ENCODE data around the gene PRG3.
A peak's percentile ranks its signal among the peaks of the same experiment; 100 is the strongest.
"Not testable (repeated sequence)": the region's sequence is repeated elsewhere in the genome, so short reads cannot be mapped to it uniquely, and the experiment has no call there.

PRG3 gene

DNA sequence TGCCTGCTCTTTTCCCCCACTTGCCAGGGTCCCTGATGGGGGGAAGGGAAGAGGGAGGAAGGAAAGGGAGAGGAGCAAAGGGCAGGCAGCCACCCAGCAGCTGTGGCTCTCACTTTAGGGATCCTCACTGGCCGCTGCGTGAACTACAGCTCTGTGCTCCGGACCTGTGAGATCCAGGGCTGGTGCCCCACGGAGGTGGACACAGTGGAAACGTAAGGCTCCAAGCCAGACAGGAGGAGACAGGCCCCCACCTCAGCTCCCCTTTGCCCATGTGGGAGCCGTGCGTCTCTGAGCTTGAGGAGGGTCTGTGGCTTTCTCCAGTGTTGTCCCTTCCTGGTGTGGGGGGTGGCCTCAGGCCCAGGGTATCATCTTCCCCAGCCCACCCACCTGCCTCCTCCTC lies 32.9 kb downstream of the PRG3 start:
- Histone ChIP-seq H3K4me3 (ENCODE audit: extremely low read depth, insufficient read depth, low read length, poor library complexity, severe bottlenecking) (no peak overlapping the region), H3K36me3 (ENCODE audit: control insufficient read depth, insufficient read depth, low read length) (no peaks in the 10 kb centered on the region), H3K9me3 (ENCODE audit: control insufficient read depth, low read length) (no peaks in the 10 kb centered on the region), H3K4me1 (ENCODE audit: control insufficient read depth, insufficient read depth, low read length, poor library complexity, severe bottlenecking) (no peaks in the 10 kb centered on the region), H3K27ac (ENCODE audit: low read depth, low read length, severe bottlenecking) (no peak overlapping the region)
- 70 to 78% methylated on average over 7 of the region's 7 CpGs for WGBS, 2 experiments (ENCODE audit: insufficient coverage in 2 of 2)

GRCh38 chr11:57347336-57347735 lies 33.6 kb downstream of the PRG3 start:
- no peaks in the 10 kb centered on the region for H3K9me3 ChIP-seq (ENCODE audit: control insufficient read depth, low read length)
- no peaks in the 10 kb centered on the region for H3K4me1 ChIP-seq (ENCODE audit: control insufficient read depth, insufficient read depth, low read length, poor library complexity, severe bottlenecking)
- H3K4me3 ChIP-seq (ENCODE audit: extremely low read depth, insufficient read depth, low read length, poor library complexity, severe bottlenecking), result no peak overlapping the region
- 89% methylated on average over 9 of the region's 9 CpGs; no CpG with 5 or more reads in 1 of the 2 experiments for WGBS, 2 experiments (ENCODE audit: insufficient coverage in 2 of 2)
- H3K36me3 ChIP-seq (ENCODE audit: control insufficient read depth, insufficient read depth, low read length), result no peaks in the 10 kb centered on the region
- no peak overlapping the region for H3K27ac ChIP-seq (ENCODE audit: low read depth, low read length, severe bottlenecking)

- Histone ChIP-seq H3K4me3 (ENCODE audit: extremely low read depth, insufficient read depth, low read length, poor library complexity, severe bottlenecking) (no peak overlapping the region), H3K4me1 (ENCODE audit: control insufficient read depth, insufficient read depth, low read length, poor library complexity, severe bottlenecking) (no peaks in the 10 kb centered on the region), H3K27ac (ENCODE audit: low read depth, low read length, severe bottlenecking) (no peak overlapping the region), H3K36me3 (ENCODE audit: control insufficient read depth, insufficient read depth, low read length) (no peaks in the 10 kb centered on the region), H3K9me3 (ENCODE audit: control insufficient read depth, low read length) (no peaks in the 10 kb centered on the region)
- 25 to 37% methylated on average over 6 to 8 of the region's 11 CpGs for WGBS, 2 experiments (ENCODE audit: insufficient coverage in 2 of 2)
Measured at GRCh38 chr11:57345555-57346211, 35.3 kb downstream of the PRG3 start.

DNA sequence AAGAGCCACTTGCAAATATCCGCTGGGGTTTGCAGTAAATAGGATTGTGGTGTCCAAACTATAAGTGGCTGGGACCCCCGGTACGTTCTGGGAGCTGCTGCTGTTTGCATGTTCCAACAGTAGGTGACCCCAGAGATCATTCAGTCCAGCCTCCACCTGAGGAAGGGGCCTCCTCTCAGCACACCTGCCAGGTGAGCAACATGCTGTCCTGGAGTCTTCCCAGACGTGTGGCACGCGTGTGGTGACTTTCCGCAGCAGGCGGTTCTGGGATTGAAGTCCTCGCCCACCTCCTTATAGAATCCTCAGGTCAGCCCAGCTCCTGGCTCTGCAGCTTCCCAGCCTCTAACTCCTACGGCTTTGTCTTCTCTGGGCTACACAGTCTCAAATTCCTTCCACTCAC lies 36.1 kb downstream of the PRG3 start:
- H3K4me3 ChIP-seq (ENCODE audit: extremely low read depth, insufficient read depth, low read length, poor library complexity, severe bottlenecking), result no peak overlapping the region
- no peaks in the 10 kb centered on the region for H3K4me1 ChIP-seq (ENCODE audit: control insufficient read depth, insufficient read depth, low read length, poor library complexity, severe bottlenecking)
- H3K9me3 ChIP-seq (ENCODE audit: control insufficient read depth, low read length), result no peaks in the 10 kb centered on the region
- no peaks in the 10 kb centered on the region for H3K36me3 ChIP-seq (ENCODE audit: control insufficient read depth, insufficient read depth, low read length)
- WGBS, 2 experiments (ENCODE audit: insufficient coverage in 2 of 2), result 89 to 95% methylated on average over 6 to 9 of the region's 10 CpGs
- H3K27ac ChIP-seq (ENCODE audit: low read depth, low read length, severe bottlenecking), result no peak overlapping the region

- 88 to 89% methylated on average over 3 to 4 of the region's 7 CpGs for WGBS, 2 experiments (ENCODE audit: insufficient coverage in 2 of 2)
- Histone ChIP-seq H3K27ac (ENCODE audit: low read depth, low read length, severe bottlenecking) (no peak overlapping the region), H3K4me1 (ENCODE audit: control insufficient read depth, insufficient read depth, low read length, poor library complexity, severe bottlenecking) (no peaks in the 10 kb centered on the region)
Measured at GRCh38 chr11:57343825-57344224, 37.1 kb downstream of the PRG3 start.

GRCh38 chr11:57342702-57343101 lies 38.2 kb downstream of the PRG3 start:
- no peaks in the 10 kb centered on the region for H3K4me1 ChIP-seq (ENCODE audit: control insufficient read depth, insufficient read depth, low read length, poor library complexity, severe bottlenecking)
- no peak overlapping the region for H3K4me3 ChIP-seq (ENCODE audit: extremely low read depth, insufficient read depth, low read length, poor library complexity, severe bottlenecking)
- H3K9me3 ChIP-seq (ENCODE audit: control insufficient read depth, low read length), result no peaks in the 10 kb centered on the region
- H3K27ac ChIP-seq (ENCODE audit: low read depth, low read length, severe bottlenecking), result no peak overlapping the region
- WGBS, 2 experiments (ENCODE audit: insufficient coverage in 2 of 2), result 71 to 82% methylated on average over 6 to 10 of the region's 11 CpGs
- H3K36me3 ChIP-seq (ENCODE audit: control insufficient read depth, insufficient read depth, low read length), result no peaks in the 10 kb centered on the region

More at GRCh38 chr11:57343825-57344224, 37.1 kb downstream of the PRG3 start:
- Histone ChIP-seq H3K36me3 (ENCODE audit: control insufficient read depth, insufficient read depth, low read length) (no peaks in the 10 kb centered on the region), H3K9me3 (ENCODE audit: control insufficient read depth, low read length) (no peaks in the 10 kb centered on the region), H3K4me3 (ENCODE audit: extremely low read depth, insufficient read depth, low read length, poor library complexity, severe bottlenecking) (no peak overlapping the region)

DNA sequence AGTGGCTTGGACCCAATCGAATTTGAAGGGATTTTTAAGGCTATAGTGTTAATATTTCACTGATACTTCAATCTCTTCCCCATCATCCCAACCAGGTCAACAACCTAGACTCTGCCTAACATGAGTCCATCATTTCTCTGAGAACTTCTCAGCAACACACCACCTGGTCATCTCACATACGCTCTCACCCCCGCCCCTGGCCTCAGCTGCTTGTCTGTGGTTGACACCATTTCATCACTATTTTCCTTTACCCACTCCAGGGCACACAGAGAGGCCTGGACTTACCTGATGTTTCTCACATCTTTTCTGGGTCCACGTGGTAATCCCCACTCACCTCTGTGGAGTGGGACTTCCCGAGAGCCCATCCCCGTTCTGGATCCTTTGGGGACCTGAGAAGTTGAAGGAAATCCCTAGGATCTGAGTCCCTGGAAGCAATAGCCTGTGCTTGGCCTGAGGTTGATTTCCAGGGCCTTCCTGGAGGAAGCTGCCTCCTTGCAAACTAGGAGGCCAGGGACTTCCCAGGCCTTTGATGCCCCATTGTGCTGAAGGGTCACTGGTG lies 39.6 kb downstream of the PRG3 start:
- Histone ChIP-seq H3K27ac (ENCODE audit: low read depth, low read length, severe bottlenecking) (no peak overlapping the region), H3K36me3 (ENCODE audit: control insufficient read depth, insufficient read depth, low read length) (no peaks in the 10 kb centered on the region), H3K4me1 (ENCODE audit: control insufficient read depth, insufficient read depth, low read length, poor library complexity, severe bottlenecking) (no peaks in the 10 kb centered on the region), H3K9me3 (ENCODE audit: control insufficient read depth, low read length) (no peaks in the 10 kb centered on the region), H3K4me3 (ENCODE audit: extremely low read depth, insufficient read depth, low read length, poor library complexity, severe bottlenecking) (no peak overlapping the region)
- WGBS, 2 experiments (ENCODE audit: insufficient coverage in 2 of 2), result 89 to 96% methylated on average over 5 of the region's 6 CpGs

DNA sequence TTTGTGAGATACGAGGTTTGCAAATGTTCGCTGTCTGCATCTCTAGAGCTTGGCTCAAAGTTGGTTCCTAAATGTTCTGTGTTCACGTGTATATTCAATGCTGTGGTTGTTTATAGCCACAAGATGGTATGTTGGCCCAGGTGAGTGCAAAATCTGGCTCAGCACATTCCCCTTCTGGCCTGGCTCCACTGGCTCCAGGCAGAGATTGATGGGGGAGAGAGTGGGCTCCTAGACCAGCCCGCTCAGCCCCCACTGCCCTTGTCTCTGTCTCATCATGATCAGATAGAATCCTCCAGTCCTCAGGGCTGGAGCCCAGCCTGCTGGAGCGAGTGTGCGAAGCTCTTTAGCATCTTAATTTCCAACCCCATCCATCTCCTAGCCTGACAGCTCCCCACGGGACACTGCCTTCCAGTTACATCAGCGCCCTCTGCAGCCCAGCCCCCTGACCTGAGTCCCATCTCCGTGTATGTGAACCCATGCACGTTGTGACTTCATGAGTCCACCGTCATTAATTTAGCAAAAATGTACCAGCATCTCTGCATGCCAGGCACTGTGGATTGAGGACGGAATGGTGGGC lies 40.8 kb downstream of the PRG3 start:
- H3K4me1 ChIP-seq (ENCODE audit: control insufficient read depth, insufficient read depth, low read length, poor library complexity, severe bottlenecking), result no peaks in the 10 kb centered on the region
- WGBS, 2 experiments (ENCODE audit: insufficient coverage in 2 of 2), result 34 to 41% methylated on average over 9 to 12 of the region's 12 CpGs
- H3K27ac ChIP-seq (ENCODE audit: low read depth, low read length, severe bottlenecking), result peak overlapping the region; percentile 41
- H3K4me3 ChIP-seq (ENCODE audit: extremely low read depth, insufficient read depth, low read length, poor library complexity, severe bottlenecking), result no peak overlapping the region
- H3K36me3 ChIP-seq (ENCODE audit: control insufficient read depth, insufficient read depth, low read length), result no peaks in the 10 kb centered on the region
- H3K9me3 ChIP-seq (ENCODE audit: control insufficient read depth, low read length), result no peaks in the 10 kb centered on the region

DNA sequence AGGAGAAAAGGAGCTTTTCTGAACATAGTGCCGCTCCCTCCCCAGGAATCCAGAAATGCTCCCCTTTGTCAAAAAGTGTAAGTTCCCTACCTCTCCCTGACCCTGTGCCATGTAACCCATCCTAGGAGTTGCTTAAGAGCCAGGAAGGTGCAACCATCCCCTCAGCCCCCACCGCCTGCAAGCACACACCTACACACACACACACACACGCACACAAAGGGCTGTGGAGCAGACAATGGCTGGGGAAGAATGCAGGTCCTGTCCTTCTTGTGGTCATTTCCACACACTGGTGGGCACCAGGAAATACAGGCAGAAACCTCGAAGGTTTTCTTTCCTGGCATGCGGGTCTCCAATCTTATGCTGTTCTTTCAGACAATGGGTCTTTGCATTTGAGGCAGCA lies 41.6 kb downstream of the PRG3 start:
- H3K9me3 ChIP-seq (ENCODE audit: control insufficient read depth, low read length), result no peaks in the 10 kb centered on the region
- H3K4me1 ChIP-seq (ENCODE audit: control insufficient read depth, insufficient read depth, low read length, poor library complexity, severe bottlenecking), result no peaks in the 10 kb centered on the region
- peaks cover 1% of the 10 kb centered on the region for H3K36me3 ChIP-seq (ENCODE audit: control insufficient read depth, insufficient read depth, low read length)
- H3K27ac ChIP-seq (ENCODE audit: low read depth, low read length, severe bottlenecking), result peak overlapping the region; percentile 41
- no peak overlapping the region for H3K4me3 ChIP-seq (ENCODE audit: extremely low read depth, insufficient read depth, low read length, poor library complexity, severe bottlenecking)
- WGBS, 2 experiments (ENCODE audit: insufficient coverage in 2 of 2), result 86 to 94% methylated on average over 2 to 4 of the region's 5 CpGs

DNA sequence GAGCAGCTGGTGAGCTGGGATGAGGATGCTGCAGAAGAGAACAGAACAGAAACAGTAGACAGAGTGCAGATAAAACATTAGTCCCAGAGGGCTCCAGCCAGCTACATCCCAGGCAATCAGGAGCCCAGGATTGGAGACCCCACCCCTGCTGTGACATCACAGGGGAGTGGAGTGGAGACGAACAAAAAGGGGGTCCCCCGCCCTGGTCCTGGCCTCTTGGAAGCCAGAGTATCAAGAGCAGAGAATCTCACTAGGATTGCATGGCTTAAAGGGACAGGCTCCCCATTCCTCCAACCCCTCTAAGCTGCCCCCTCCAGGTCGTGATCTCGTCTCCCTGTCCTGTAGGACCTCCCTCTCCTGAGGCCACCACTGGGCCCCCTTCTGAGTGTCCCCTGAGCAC lies 42.8 kb downstream of the PRG3 start, which contains the start of gene P2RX3:
TSS of gene P2RX3 (plus strand) at position 211 of the 400 bp plus-strand sequence. CDS start 199 bp downstream, outside the sequence.
- Histone ChIP-seq H3K9me3 (ENCODE audit: control insufficient read depth, low read length) (no peaks in the 10 kb centered on the region), H3K27ac (ENCODE audit: low read depth, low read length, severe bottlenecking) (no peak within 1 kb of the TSS), H3K4me1 (ENCODE audit: control insufficient read depth, insufficient read depth, low read length, poor library complexity, severe bottlenecking) (no peaks in the 10 kb centered on the region), H3K36me3 (ENCODE audit: control insufficient read depth, insufficient read depth, low read length) (peaks cover 13% of the 10 kb centered on the region), H3K4me3 (ENCODE audit: extremely low read depth, insufficient read depth, low read length, poor library complexity, severe bottlenecking) (no peak within 1 kb of the TSS)
- 61 to 73% methylated on average over 2 to 4 of the region's 4 CpGs for WGBS, 2 experiments (ENCODE audit: insufficient coverage in 2 of 2)

DNA sequence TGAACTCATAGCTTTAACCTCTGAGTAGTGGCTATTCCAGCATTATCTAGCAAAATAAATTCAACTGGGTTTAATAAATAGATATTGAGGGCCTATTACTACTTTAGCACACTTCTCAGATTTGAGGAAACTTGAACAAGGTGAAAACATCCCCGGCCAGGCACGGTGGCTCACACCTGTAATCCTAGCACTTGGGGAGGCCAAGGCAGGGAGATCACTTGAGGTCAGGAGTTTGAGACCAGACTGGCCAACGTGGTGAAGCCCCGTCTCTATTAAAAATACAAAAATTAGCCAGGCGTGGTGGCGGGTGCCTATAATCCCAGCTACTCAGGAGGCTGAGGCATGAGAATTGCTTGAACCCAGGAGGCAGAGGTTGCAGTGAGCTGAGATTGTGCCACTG lies 44.1 kb downstream of the PRG3 start:
- not testable (repeated sequence) for H3K27ac ChIP-seq (ENCODE audit: low read depth, low read length, severe bottlenecking); H3K4me1 ChIP-seq (ENCODE audit: control insufficient read depth, insufficient read depth, low read length, poor library complexity, severe bottlenecking); H3K9me3 ChIP-seq (ENCODE audit: control insufficient read depth, low read length); H3K4me3 ChIP-seq (ENCODE audit: extremely low read depth, insufficient read depth, low read length, poor library complexity, severe bottlenecking)
- H3K36me3 ChIP-seq (ENCODE audit: control insufficient read depth, insufficient read depth, low read length), result peaks cover 26% of the 10 kb centered on the region
- 97 to 100% methylated on average over 2 to 6 of the region's 6 CpGs for WGBS, 2 experiments (ENCODE audit: insufficient coverage in 2 of 2)

Measured in mesodermal cell (in vitro differentiated cells).